ENCODE results near the gene TTC5.
A peak's percentile ranks its signal among the peaks of the same experiment; 100 is the strongest.
"Not testable (repeated sequence)": the region's sequence is repeated elsewhere in the genome, so short reads cannot be mapped to it uniquely, and the experiment has no call there.

The TTC5 gene

GRCh38 chr14:20305265-20306078, at the start of gene TTC5:
TTC5 (minus strand) TSS chr14:20305951; CDS start chr14:20305937, 14 bp downstream.
- peak; percentile 80 to 88 (median 84) for DNase-seq

GRCh38 chr14:20350860-20351259, 45.1 kb upstream of the TTC5 start:
- DNase-seq = no peak

GRCh38 chr14:20350282-20350681, 44.5 kb upstream of the TTC5 start:
- no peak for DNase-seq

- no peak for DNase-seq
These were observed 42.0 kb upstream of the TTC5 start for GRCh38 chr14:20347747-20348146.

- DNase-seq = no peak
These were observed 41.0 kb upstream of the TTC5 start for GRCh38 chr14:20346713-20347112.

- no peak for DNase-seq
These were observed 39.6 kb upstream of the TTC5 start for GRCh38 chr14:20345366-20345765.

- DNase-seq = no peak
These were observed 38.1 kb upstream of the TTC5 start for GRCh38 chr14:20343862-20344220.

- peak; percentile 73 to 84 (median 78) for DNase-seq
These were observed 37.5 kb upstream of the TTC5 start, which contains the start of gene PARP2 for GRCh38 chr14:20343092-20343861. PARP2 (plus strand) TSS chr14:20343635; CDS start chr14:20343642, 7 bp downstream.

GRCh38 chr14:20341646-20342045, 35.9 kb upstream of the TTC5 start:
- DNase-seq = no peak

- not testable (repeated sequence) for DNase-seq
These were observed 35.3 kb upstream of the TTC5 start for GRCh38 chr14:20341032-20341431.

- no peak for DNase-seq
These were observed 28.3 kb upstream of the TTC5 start for GRCh38 chr14:20334017-20334416.

- no peak for DNase-seq
These were observed 27.7 kb upstream of the TTC5 start for GRCh38 chr14:20333494-20333841.

GRCh38 chr14:20332788-20333493, 27.2 kb upstream of the TTC5 start, which contains the start of gene CCNB1IP1:
CCNB1IP1 (minus strand) TSS chr14:20333279; CDS start chr14:20316523, 16,756 bp downstream.
- no peak for DNase-seq

GRCh38 chr14:20332431-20332787, 26.7 kb upstream of the TTC5 start:
- no peak for DNase-seq

GRCh38 chr14:20331053-20331613, 25.4 kb upstream of the TTC5 start:
- no peak for DNase-seq

GRCh38 chr14:20329355-20329754, 23.6 kb upstream of the TTC5 start:
- DNase-seq = no peak

GRCh38 chr14:20328705-20329104, 23.0 kb upstream of the TTC5 start:
- no peak for DNase-seq

- no peak for DNase-seq
These were observed 21.5 kb upstream of the TTC5 start for GRCh38 chr14:20327005-20327869.

GRCh38 chr14:20317720-20318119, 12.0 kb upstream of the TTC5 start:
- DNase-seq = no peak

- no peak for DNase-seq
These were observed 8.3 kb upstream of the TTC5 start for GRCh38 chr14:20314026-20314425.

- no peak for DNase-seq
These were observed 300 bp upstream of the TTC5 start for GRCh38 chr14:20306079-20306423.

GRCh38 chr14:20302042-20302755, 3.6 kb downstream of the TTC5 start:
- DNase-seq = no peak

Data from activated naive CD4-positive, alpha-beta T cell (primary cell).